Posterior cingulate gyrus (tissue), 11 donors: ENCODE measurements around the gene KRT81.
"Not testable (repeated sequence)": the region's sequence is repeated elsewhere in the genome, so short reads cannot be mapped to it uniquely, and the experiment has no call there.

Experiments
- DNase-seq, 10 donors: peaks; one replicate each; pipeline versions ENCODE4 v3.0.0 to v3.0.0-alpha.2; 2020 to 2021; ENCODE audit warnings: mixed read lengths in 3 of 10
- intact Hi-C: fragments of 100-400 bp; cut with DNase I; formaldehyde crosslinking; loops from one replicate; pipeline ENCODE4 v1.15.1; 2023

KRT81 gene

GRCh38 chr12:52257074-52257551 is 34.2 kb downstream of the KRT81 start:
- intact Hi-C loops: no loop called here
- DNase-seq: peak in 2 of 10 donors; percentile 55 to 65

- intact Hi-C loops: no loop called here
- DNase-seq: peak in 2 of 10 donors; percentile 31 to 62
These were observed 34.8 kb downstream of the KRT81 start for GRCh38 chr12:52256584-52256935.

GRCh38 chr12:52255926-52256583 is 35.3 kb downstream of the KRT81 start:
- peak in 2 of 10 donors; percentile 29 to 40 for DNase-seq
- intact Hi-C loops: no loop called here

GRCh38 chr12:52254965-52255751 is 36.2 kb downstream of the KRT81 start:
- peak in 2 of 10 donors; percentile 22 to 31 for DNase-seq
- intact Hi-C loops: no loop called here

GRCh38 chr12:52254180-52254964 is 37.0 kb downstream of the KRT81 start:
- DNase-seq: peak in 2 of 10 donors; percentile 19 to 32
- intact Hi-C loops: no loop called here

- intact Hi-C loops: no loop called here
- peak in 2 of 10 donors; percentile 47 to 59 for DNase-seq
These were observed 37.7 kb downstream of the KRT81 start for GRCh38 chr12:52253391-52254179.

- DNase-seq: peak in 1 of 10 donors; percentile 21
- intact Hi-C loops: no loop called here
These were observed 38.5 kb downstream of the KRT81 start for GRCh38 chr12:52252728-52253343.

GRCh38 chr12:52252175-52252615 is 39.1 kb downstream of the KRT81 start:
- DNase-seq: peak in 1 of 10 donors; percentile 74

GRCh38 chr12:52251367-52252051 is 39.8 kb downstream of the KRT81 start:
- DNase-seq: peak in 1 of 10 donors; percentile 4
- intact Hi-C loops: no loop called here

More at GRCh38 chr12:52252175-52252615, 39.1 kb downstream of the KRT81 start:
- intact Hi-C loops: not testable (repeated sequence)

GRCh38 chr12:52250048-52250990 is 41.0 kb downstream of the KRT81 start:
- DNase-seq: peak in 2 of 10 donors; percentile 5 to 78

GRCh38 chr12:52249511-52250047 is 41.8 kb downstream of the KRT81 start:
- intact Hi-C loops: no loop called here
- DNase-seq: peak in 2 of 10 donors; percentile 1 to 55

More at GRCh38 chr12:52250048-52250990, 41.0 kb downstream of the KRT81 start:
- intact Hi-C loops: no loop called here

- intact Hi-C loops: no loop called here
- DNase-seq: peak in 9 of 10 donors; percentile 19 to 87 (median 43)
These were observed 42.5 kb downstream of the KRT81 start for GRCh38 chr12:52248541-52249461.

GRCh38 chr12:52247622-52248540 is 43.5 kb downstream of the KRT81 start:
- intact Hi-C loops: no loop called here
- no peak for DNase-seq

- intact Hi-C loops: no loop called here
- DNase-seq: no peak
These were observed 44.4 kb downstream of the KRT81 start for GRCh38 chr12:52246720-52247621.
